ENCODE measurements around the gene PERM1. TPM values are rescaled to one million over a fixed set of nuclear protein-coding genes. Genes with fewer than 3 reads are reported as not detected.

PERM1 gene
- total and polyA plus RNA-seq, 2 of the 13 experiments (the other 11 are each of a cell fraction or from before 2014, with no cell fraction given) = 0.04 to 0.29 TPM

- no peak for TF ChIP-seq MAFK (conservative IDR thresholded peaks at IDR 0.05 in 1 of 2, IDR thresholded peaks at IDR 0.05 in 1 of 2; ENCODE audit: low read length in 2 of 2)
- no peak for TF ChIP-seq TOPORS (CRISPR knock-in tag; IDR thresholded peaks at IDR 0.05)
- TF ChIP-seq FOXK1 (CRISPR knock-in tag; IDR thresholded peaks at IDR 0.05; ENCODE audit: borderline replicate concordance, low read depth) = no peak
- no peak for TF ChIP-seq NCOR1 (IDR thresholded peaks at IDR 0.05; ENCODE audit: borderline replicate concordance, low read length)
- no peak for TF ChIP-seq RORA (CRISPR knock-in tag; IDR thresholded peaks at IDR 0.05)
- TF ChIP-seq IKZF4 (CRISPR knock-in tag; IDR thresholded peaks at IDR 0.05; ENCODE audit: borderline replicate concordance, low read depth, not compliant biosample characterization) = no peak
- TF ChIP-seq RAD21 (CRISPR knock-in tag; IDR thresholded peaks at IDR 0.05) = 0 out of 2 replicates have a peak, but pooled peaks have one; percentile 12
- TF ChIP-seq MAFF (IDR thresholded peaks at IDR 0.05; ENCODE audit: low read depth, low read length) = no peak
- TF ChIP-seq ATM (IDR thresholded peaks at IDR 0.05; ENCODE audit: borderline replicate concordance) = no peak
- TF ChIP-seq THAP8 (CRISPR knock-in tag; IDR thresholded peaks at IDR 0.05; ENCODE audit: borderline replicate concordance) = no peak
- TF ChIP-seq TBX2 (CRISPR knock-in tag; IDR thresholded peaks at IDR 0.05; ENCODE audit: borderline replicate concordance) = peak; percentile 40; the same call in 1 of the 2 replicates
- TF ChIP-seq, protein P1, sequence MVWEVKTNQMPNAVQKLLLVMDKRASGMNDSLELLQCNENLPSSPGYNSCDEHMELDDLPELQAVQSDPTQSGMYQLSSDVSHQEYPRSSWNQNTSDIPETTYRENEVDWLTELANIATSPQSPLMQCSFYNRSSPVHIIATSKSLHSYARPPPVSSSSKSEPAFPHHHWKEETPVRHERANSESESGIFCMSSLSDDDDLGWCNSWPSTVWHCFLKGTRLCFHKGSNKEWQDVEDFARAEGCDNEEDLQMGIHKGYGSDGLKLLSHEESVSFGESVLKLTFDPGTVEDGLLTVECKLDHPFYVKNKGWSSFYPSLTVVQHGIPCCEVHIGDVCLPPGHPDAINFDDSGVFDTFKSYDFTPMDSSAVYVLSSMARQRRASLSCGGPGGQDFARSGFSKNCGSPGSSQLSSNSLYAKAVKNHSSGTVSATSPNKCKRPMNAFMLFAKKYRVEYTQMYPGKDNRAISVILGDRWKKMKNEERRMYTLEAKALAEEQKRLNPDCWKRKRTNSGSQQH (CRISPR knock-in tag; IDR thresholded peaks at IDR 0.05; ENCODE audit: low read depth) = no peak
- TF ChIP-seq, protein P2, sequence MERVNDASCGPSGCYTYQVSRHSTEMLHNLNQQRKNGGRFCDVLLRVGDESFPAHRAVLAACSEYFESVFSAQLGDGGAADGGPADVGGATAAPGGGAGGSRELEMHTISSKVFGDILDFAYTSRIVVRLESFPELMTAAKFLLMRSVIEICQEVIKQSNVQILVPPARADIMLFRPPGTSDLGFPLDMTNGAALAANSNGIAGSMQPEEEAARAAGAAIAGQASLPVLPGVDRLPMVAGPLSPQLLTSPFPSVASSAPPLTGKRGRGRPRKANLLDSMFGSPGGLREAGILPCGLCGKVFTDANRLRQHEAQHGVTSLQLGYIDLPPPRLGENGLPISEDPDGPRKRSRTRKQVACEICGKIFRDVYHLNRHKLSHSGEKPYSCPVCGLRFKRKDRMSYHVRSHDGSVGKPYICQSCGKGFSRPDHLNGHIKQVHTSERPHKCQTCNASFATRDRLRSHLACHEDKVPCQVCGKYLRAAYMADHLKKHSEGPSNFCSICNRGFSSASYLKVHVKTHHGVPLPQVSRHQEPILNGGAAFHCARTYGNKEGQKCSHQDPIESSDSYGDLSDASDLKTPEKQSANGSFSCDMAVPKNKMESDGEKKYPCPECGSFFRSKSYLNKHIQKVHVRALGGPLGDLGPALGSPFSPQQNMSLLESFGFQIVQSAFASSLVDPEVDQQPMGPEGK (CRISPR knock-in tag; IDR thresholded peaks at IDR 0.05) = peak; percentile 65; the same call in 1 of the 2 replicates
- TF ChIP-seq RFX3 (CRISPR knock-in tag; IDR thresholded peaks at IDR 0.05) = no peak
- TF ChIP-seq, protein P3, sequence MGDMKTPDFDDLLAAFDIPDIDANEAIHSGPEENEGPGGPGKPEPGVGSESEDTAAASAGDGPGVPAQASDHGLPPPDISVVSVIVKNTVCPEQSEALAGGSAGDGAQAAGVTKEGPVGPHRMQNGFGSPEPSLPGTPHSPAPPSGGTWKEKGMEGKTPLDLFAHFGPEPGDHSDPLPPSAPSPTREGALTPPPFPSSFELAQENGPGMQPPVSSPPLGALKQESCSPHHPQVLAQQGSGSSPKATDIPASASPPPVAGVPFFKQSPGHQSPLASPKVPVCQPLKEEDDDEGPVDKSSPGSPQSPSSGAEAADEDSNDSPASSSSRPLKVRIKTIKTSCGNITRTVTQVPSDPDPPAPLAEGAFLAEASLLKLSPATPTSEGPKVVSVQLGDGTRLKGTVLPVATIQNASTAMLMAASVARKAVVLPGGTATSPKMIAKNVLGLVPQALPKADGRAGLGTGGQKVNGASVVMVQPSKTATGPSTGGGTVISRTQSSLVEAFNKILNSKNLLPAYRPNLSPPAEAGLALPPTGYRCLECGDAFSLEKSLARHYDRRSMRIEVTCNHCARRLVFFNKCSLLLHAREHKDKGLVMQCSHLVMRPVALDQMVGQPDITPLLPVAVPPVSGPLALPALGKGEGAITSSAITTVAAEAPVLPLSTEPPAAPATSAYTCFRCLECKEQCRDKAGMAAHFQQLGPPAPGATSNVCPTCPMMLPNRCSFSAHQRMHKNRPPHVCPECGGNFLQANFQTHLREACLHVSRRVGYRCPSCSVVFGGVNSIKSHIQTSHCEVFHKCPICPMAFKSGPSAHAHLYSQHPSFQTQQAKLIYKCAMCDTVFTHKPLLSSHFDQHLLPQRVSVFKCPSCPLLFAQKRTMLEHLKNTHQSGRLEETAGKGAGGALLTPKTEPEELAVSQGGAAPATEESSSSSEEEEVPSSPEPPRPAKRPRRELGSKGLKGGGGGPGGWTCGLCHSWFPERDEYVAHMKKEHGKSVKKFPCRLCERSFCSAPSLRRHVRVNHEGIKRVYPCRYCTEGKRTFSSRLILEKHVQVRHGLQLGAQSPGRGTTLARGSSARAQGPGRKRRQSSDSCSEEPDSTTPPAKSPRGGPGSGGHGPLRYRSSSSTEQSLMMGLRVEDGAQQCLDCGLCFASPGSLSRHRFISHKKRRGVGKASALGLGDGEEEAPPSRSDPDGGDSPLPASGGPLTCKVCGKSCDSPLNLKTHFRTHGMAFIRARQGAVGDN (CRISPR knock-in tag; IDR thresholded peaks at IDR 0.05) = peak; percentile 58
- TF ChIP-seq, protein P4, sequence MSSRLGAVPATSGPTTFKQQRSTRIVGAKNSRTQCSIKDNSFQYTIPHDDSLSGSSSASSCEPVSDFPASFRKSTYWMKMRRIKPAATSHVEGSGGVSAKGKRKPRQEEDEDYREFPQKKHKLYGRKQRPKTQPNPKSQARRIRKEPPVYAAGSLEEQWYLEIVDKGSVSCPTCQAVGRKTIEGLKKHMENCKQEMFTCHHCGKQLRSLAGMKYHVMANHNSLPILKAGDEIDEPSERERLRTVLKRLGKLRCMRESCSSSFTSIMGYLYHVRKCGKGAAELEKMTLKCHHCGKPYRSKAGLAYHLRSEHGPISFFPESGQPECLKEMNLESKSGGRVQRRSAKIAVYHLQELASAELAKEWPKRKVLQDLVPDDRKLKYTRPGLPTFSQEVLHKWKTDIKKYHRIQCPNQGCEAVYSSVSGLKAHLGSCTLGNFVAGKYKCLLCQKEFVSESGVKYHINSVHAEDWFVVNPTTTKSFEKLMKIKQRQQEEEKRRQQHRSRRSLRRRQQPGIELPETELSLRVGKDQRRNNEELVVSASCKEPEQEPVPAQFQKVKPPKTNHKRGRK (CRISPR knock-in tag; IDR thresholded peaks at IDR 0.05) = no peak
- no peak for TF ChIP-seq ZNF615 (CRISPR knock-in tag; IDR thresholded peaks at IDR 0.05; ENCODE audit: borderline replicate concordance)
- TF ChIP-seq XBP1 (CRISPR knock-in tag; IDR thresholded peaks at IDR 0.05) = no peak
These were observed 40.1 kb downstream of the PERM1 start (continued) for GRCh38 chr1:941588-942383.
